ENCODE measurements around the gene ENTPD8.

DNA sequence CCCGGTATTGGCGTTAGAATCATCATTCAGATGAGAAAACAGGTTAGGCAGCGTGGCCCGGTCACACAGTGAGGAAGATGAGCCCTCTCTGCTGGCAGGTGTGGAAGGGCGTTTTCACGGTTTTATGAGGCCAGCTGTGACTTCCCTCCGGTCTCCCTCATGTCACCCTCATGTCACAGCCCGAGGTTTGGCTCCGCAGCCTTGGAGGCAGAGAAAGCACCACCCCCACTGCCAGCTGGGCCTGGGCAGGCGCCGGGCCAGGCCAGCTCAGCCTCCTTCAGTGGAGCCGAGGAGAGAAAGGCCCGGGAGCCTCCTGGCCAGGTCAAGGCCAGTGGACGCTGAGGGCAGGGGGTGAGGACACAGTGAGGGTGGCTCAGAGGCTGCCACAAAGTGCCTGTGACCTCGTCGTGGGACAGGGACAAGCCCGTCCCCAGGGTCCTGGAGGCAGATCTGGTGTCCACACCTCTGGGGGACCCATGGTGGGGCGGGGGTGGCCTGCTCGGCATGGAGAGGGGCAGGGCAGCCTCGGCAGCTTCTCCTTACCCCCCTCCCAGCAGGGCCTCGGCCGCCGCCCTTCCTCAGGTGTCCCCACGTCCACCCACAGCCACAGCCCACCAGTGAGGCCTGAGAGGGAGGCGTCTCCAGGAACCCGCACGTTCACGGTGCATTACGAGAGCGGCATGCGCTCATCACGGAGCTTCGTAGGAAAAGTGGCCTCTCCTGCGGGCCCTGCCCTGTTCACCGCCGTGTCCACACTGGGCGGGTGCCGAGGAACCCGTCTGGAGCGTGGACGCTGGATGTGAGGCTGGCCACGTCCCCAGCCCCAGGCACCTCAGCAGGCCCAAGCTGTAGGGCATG lies 50.4 kb downstream of the ENTPD8 start:
- TF ChIP-seq ZNF251 (CRISPR knock-in tag; IDR thresholded peaks at IDR 0.05) (no peak), ZFP36L2 (CRISPR knock-in tag; IDR thresholded peaks at IDR 0.05) (no peak), RBFOX2 (IDR thresholded peaks at IDR 0.05; ENCODE audit: low read depth, low read length) (no peak)
- TF ChIP-seq, protein P1, sequence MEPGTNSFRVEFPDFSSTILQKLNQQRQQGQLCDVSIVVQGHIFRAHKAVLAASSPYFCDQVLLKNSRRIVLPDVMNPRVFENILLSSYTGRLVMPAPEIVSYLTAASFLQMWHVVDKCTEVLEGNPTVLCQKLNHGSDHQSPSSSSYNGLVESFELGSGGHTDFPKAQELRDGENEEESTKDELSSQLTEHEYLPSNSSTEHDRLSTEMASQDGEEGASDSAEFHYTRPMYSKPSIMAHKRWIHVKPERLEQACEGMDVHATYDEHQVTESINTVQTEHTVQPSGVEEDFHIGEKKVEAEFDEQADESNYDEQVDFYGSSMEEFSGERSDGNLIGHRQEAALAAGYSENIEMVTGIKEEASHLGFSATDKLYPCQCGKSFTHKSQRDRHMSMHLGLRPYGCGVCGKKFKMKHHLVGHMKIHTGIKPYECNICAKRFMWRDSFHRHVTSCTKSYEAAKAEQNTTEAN (CRISPR knock-in tag; conservative IDR thresholded peaks at IDR 0.05), result no peak
- TF ChIP-seq, protein P2, sequence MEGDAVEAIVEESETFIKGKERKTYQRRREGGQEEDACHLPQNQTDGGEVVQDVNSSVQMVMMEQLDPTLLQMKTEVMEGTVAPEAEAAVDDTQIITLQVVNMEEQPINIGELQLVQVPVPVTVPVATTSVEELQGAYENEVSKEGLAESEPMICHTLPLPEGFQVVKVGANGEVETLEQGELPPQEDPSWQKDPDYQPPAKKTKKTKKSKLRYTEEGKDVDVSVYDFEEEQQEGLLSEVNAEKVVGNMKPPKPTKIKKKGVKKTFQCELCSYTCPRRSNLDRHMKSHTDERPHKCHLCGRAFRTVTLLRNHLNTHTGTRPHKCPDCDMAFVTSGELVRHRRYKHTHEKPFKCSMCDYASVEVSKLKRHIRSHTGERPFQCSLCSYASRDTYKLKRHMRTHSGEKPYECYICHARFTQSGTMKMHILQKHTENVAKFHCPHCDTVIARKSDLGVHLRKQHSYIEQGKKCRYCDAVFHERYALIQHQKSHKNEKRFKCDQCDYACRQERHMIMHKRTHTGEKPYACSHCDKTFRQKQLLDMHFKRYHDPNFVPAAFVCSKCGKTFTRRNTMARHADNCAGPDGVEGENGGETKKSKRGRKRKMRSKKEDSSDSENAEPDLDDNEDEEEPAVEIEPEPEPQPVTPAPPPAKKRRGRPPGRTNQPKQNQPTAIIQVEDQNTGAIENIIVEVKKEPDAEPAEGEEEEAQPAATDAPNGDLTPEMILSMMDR (CRISPR knock-in tag; IDR thresholded peaks at IDR 0.05), result no peak
